ENCODE results near the gene ACSL1. TPM values are rescaled to one million over a fixed set of nuclear protein-coding genes. Genes with fewer than 3 reads are reported as not detected.
"Not testable (repeated sequence)": the region's sequence is repeated elsewhere in the genome, so short reads cannot be mapped to it uniquely, and the experiment has no call there.

The ACSL1 gene
- total RNA-seq, 1 experiment from 2014 or later = 3.5 TPM

DNA sequence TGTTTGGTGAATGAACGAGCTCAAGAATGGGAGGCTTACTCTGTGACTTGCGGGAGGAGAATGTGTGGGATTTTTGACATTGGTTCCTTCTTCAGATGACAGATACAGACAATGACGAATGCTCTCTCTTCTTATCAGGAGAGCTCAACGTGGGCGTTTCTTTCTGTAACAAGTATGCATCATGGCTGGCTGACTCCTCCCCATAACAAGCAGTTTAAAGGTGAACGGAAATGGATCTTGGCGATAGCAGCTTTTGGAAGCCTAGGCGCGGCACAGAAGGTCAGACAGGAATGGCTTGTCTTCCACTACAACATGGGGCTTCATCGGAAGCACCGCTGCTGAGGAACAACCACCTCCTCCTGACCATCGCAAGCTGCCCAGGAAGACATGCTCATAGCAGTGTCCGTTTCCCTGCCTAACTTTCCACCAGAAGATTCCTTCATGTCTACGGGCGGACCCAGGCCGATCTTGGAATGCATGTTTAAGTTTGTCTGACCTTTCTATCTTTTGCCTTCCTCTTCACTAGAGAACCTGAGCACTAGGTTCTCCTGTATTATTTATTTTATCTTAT lies 18.3 kb upstream of the ACSL1 start:
- H3K23me2 ChIP-seq (ENCODE audit: insufficient read length, low read depth, low read length, poor library complexity, severe bottlenecking) = no peaks in the 10 kb centered on the region
- no peak overlapping the region for H2BK120ac ChIP-seq (ENCODE audit: low read depth, low read length, poor library complexity, severe bottlenecking)
- H4K5ac ChIP-seq (ENCODE audit: insufficient read length, low read depth, low read length) = no peak overlapping the region
- H3K27ac ChIP-seq (ENCODE audit: insufficient read length, low read depth, low read length) = no peak overlapping the region
- H3K4me3 Mint-ChIP-seq = no peak overlapping the region
- H3K56ac ChIP-seq (ENCODE audit: insufficient read length, low read depth, low read length) = no peak overlapping the region
- H3T11ph ChIP-seq (ENCODE audit: low read length) = no peak overlapping the region
- H4K91ac ChIP-seq (ENCODE audit: insufficient read length, low read depth, low read length) = no peak overlapping the region
- no peaks in the 10 kb centered on the region for H3K27me3 ChIP-seq (ENCODE audit: insufficient read depth, low read length)
- no peak overlapping the region for H2BK5ac ChIP-seq (ENCODE audit: insufficient read length, low read length)
- no peaks in the 10 kb centered on the region for H4K20me1 ChIP-seq (ENCODE audit: control insufficient read depth, insufficient read depth, insufficient read length)
- no peak overlapping the region for H3K9ac ChIP-seq (ENCODE audit: extremely low read depth, insufficient read length, low read length)
- no peaks in the 10 kb centered on the region for H3K36me3 Mint-ChIP-seq (ENCODE audit: insufficient read depth in 1 of 3, low read depth in 3 of 3)
- no peaks in the 10 kb centered on the region for H3K79me2 ChIP-seq (ENCODE audit: insufficient read depth, low read length)
- no peak overlapping the region for H3K4ac ChIP-seq (ENCODE audit: low read depth, low read length)
- H3K23ac ChIP-seq (ENCODE audit: insufficient read length, low read depth, low read length) = no peak overlapping the region
- DNase-seq = no peak
- no peak overlapping the region for H2BK12ac ChIP-seq (ENCODE audit: insufficient read length, low read depth, low read length)
- no CpG with 5 or more reads among the region's 16 CpGs for WGBS (ENCODE audit: extremely low coverage, insufficient read length, low lambda C conversion rate)
- H3K18ac ChIP-seq (ENCODE audit: insufficient read length, low read depth, low read length) = no peak overlapping the region
- H2AK5ac ChIP-seq (ENCODE audit: insufficient read length, low read length) = no peak overlapping the region
- no peaks in the 10 kb centered on the region; a peak in 1 of 5 replicates for H3K9me3 Mint-ChIP-seq
- H3K79me1 ChIP-seq (ENCODE audit: insufficient read depth, low read depth, low read length, poor library complexity, severe bottlenecking) = no peaks in the 10 kb centered on the region
- H2BK20ac ChIP-seq (ENCODE audit: low read depth, low read length, poor library complexity, severe bottlenecking) = no peak overlapping the region
- no peak overlapping the region for H3K4me2 ChIP-seq (ENCODE audit: insufficient read depth, insufficient read length, low read length)
- no peak overlapping the region for H4K8ac ChIP-seq (replicated peaks; ENCODE audit: insufficient read length, low read depth, low read length)
- no peaks in the 10 kb centered on the region for H3K4me1 Mint-ChIP-seq
- no peaks in the 10 kb centered on the region for H3K9me3 ChIP-seq (ENCODE audit: control insufficient read depth, low read depth, low read length)
- H3K4me1 ChIP-seq (ENCODE audit: insufficient read depth, low read length) = no peaks in the 10 kb centered on the region; the same call in 1 of the 2 replicates
- no peak overlapping the region for H2BK15ac ChIP-seq (ENCODE audit: low read depth, low read length)
- H3K14ac ChIP-seq (ENCODE audit: insufficient read depth, low read length) = no peak overlapping the region
- H3K27me3 Mint-ChIP-seq (ENCODE audit: low read depth) = peaks cover 12% of the 10 kb centered on the region
- H2AFZ ChIP-seq (ENCODE audit: low read length) = no peak overlapping the region
- no peak overlapping the region for H3K27ac Mint-ChIP-seq
- no peak for TF ChIP-seq CTCF (conservative IDR thresholded peaks at IDR 0.05)

DNA sequence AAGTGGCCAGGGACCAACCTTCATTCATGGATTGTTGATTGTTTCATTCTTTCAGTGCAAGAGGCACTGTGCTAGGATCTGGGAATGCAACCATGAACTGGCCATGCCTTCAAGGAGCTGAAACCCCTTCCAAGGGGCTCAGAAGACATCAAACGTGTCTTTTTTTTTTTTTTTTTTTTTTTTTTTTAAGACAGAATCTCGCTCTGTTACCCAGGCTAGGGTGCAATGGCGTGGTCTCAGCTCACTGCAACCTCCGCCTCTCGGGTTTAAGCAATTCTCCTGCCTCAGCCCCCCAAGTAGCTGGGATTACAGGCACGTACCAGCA lies 13.3 kb upstream of the ACSL1 start:
- not testable (repeated sequence) for H2BK120ac ChIP-seq (ENCODE audit: low read depth, low read length, poor library complexity, severe bottlenecking); H3K9me3 Mint-ChIP-seq; H3K4me2 ChIP-seq (ENCODE audit: insufficient read depth, insufficient read length, low read length); H3K79me1 ChIP-seq (ENCODE audit: insufficient read depth, low read depth, low read length, poor library complexity, severe bottlenecking); H4K91ac ChIP-seq (ENCODE audit: insufficient read length, low read depth, low read length); H3K14ac ChIP-seq (ENCODE audit: insufficient read depth, low read length); H2AFZ ChIP-seq (ENCODE audit: low read length); H3K4me1 ChIP-seq (ENCODE audit: insufficient read depth, low read length); H3K79me2 ChIP-seq (ENCODE audit: insufficient read depth, low read length); H4K20me1 ChIP-seq (ENCODE audit: control insufficient read depth, insufficient read depth, insufficient read length); H3K4me3 Mint-ChIP-seq; H2BK15ac ChIP-seq (ENCODE audit: low read depth, low read length); H3K27ac Mint-ChIP-seq; H3K4ac ChIP-seq (ENCODE audit: low read depth, low read length); H3K9me3 ChIP-seq (ENCODE audit: control insufficient read depth, low read depth, low read length); H3K4me1 Mint-ChIP-seq; H2AK5ac ChIP-seq (ENCODE audit: insufficient read length, low read length); H3K27me3 ChIP-seq (ENCODE audit: insufficient read depth, low read length); H2BK5ac ChIP-seq (ENCODE audit: insufficient read length, low read length); DNase-seq; H4K8ac ChIP-seq (replicated peaks; ENCODE audit: insufficient read length, low read depth, low read length); H3K23me2 ChIP-seq (ENCODE audit: insufficient read length, low read depth, low read length, poor library complexity, severe bottlenecking); H3K18ac ChIP-seq (ENCODE audit: insufficient read length, low read depth, low read length); H3K9ac ChIP-seq (ENCODE audit: extremely low read depth, insufficient read length, low read length); H2BK20ac ChIP-seq (ENCODE audit: low read depth, low read length, poor library complexity, severe bottlenecking); H3K27ac ChIP-seq (ENCODE audit: insufficient read length, low read depth, low read length); H3K56ac ChIP-seq (ENCODE audit: insufficient read length, low read depth, low read length); H3K36me3 Mint-ChIP-seq (ENCODE audit: insufficient read depth in 1 of 3, low read depth in 3 of 3); H4K5ac ChIP-seq (ENCODE audit: insufficient read length, low read depth, low read length); H2BK12ac ChIP-seq (ENCODE audit: insufficient read length, low read depth, low read length); H3T11ph ChIP-seq (ENCODE audit: low read length); H3K23ac ChIP-seq (ENCODE audit: insufficient read length, low read depth, low read length)
- no CpG with 5 or more reads among the region's 6 CpGs for WGBS (ENCODE audit: extremely low coverage, insufficient read length, low lambda C conversion rate)
- H3K27me3 Mint-ChIP-seq (ENCODE audit: low read depth) = peaks cover 12% of the 10 kb centered on the region
